GM23338 (cell line): ENCODE data around the gene NIPAL3. TPM values are rescaled to one million over a fixed set of nuclear protein-coding genes. Genes with fewer than 3 reads are reported as not detected.

Experiments
- ATAC-seq: fragments of 200-7000 bp; cut with Tn5 transposase; 3 replicates; pipeline ENCODE4 v1.9.1; 2020
- DNase-seq: peaks from one replicate; pipeline ENCODE4 v3.0.0-alpha.2; 2015; ENCODE audit warnings: low spot score
- H2AFZ ChIP-seq: fragments of 200-600 bp; sonication (generic); 2 replicates; pipeline ENCODE4 v1.8.0; 2016; ENCODE audit warnings: antibody characterized with exemption, mild to moderate bottlenecking, moderate library complexity
- H3F3A ChIP-seq: fragments of 200-600 bp; sonication (generic); replicated peaks from 2 replicates; pipeline ENCODE4 v1.8.0; 2017; ENCODE audit warnings: antibody characterized with exemption, mixed run types, low read depth
- H3K27ac ChIP-seq: fragments of 200-600 bp; sonication (generic); 2 replicates; pipeline ENCODE4 v1.6.1; 2016; ENCODE audit warnings: low read depth
- H3K27me3 ChIP-seq: fragments of 200-600 bp; sonication (generic); 2 replicates; pipeline ENCODE4 v1.8.0; 2016; ENCODE audit warnings: mild to moderate bottlenecking, mixed run types, moderate library complexity; ENCODE audit not compliant: insufficient read depth
- H3K36me3 ChIP-seq: fragments of 200-600 bp; sonication (generic); 2 replicates; pipeline ENCODE4 v1.8.0; 2016; ENCODE audit warnings: mild to moderate bottlenecking; ENCODE audit not compliant: insufficient read depth
- H3K4me1 ChIP-seq: fragments of 200-600 bp; sonication (generic); 2 replicates; pipeline ENCODE4 v1.8.0; 2016; ENCODE audit warnings: mild to moderate bottlenecking, moderate library complexity; ENCODE audit not compliant: insufficient read depth
- H3K4me2 ChIP-seq: fragments of 200-600 bp; sonication (generic); 2 replicates; pipeline ENCODE4 v1.7.1; 2017; ENCODE audit warnings: mixed run types
- H3K4me3 ChIP-seq: fragments of 200-600 bp; sonication (generic); 2 replicates; pipeline ENCODE4 v1.6.1; 2016; ENCODE audit warnings: mixed run types
- H3K79me2 ChIP-seq: fragments of 200-600 bp; sonication (generic); replicated peaks from 2 replicates; pipeline ENCODE4 v1.8.0; 2017; ENCODE audit warnings: mild to moderate bottlenecking; ENCODE audit not compliant: insufficient read depth
- H3K9me2 ChIP-seq: fragments of 200-600 bp; sonication (generic); 2 replicates; pipeline ENCODE4 v1.8.0; 2017; ENCODE audit not compliant: insufficient read depth
- H4K20me1 ChIP-seq: fragments of 200-600 bp; sonication (generic); replicated peaks from 2 replicates; pipeline ENCODE4 v1.8.0; 2017; ENCODE audit warnings: mild to moderate bottlenecking; ENCODE audit not compliant: insufficient read depth
- H3K27ac Mint-ChIP-seq: 2 replicates; pipeline ENCODE4 v1.8.0; 2020; ENCODE audit warnings: inconsistent platforms, mild to moderate bottlenecking, moderate library complexity, mixed read lengths
- H3K27me3 Mint-ChIP-seq: 3 replicates; pipeline ENCODE4 v1.8.0; 2022; ENCODE audit warnings: low read depth, mild to moderate bottlenecking, moderate library complexity, mixed read lengths, inconsistent platforms; ENCODE audit not compliant: insufficient read depth, poor library complexity
- H3K36me3 Mint-ChIP-seq: 3 replicates; pipeline ENCODE4 v1.8.0; 2021; ENCODE audit warnings: low read depth, mild to moderate bottlenecking, inconsistent platforms, moderate library complexity, mixed read lengths
- H3K4me1 Mint-ChIP-seq: 3 replicates; pipeline ENCODE4 v1.8.0; 2020; ENCODE audit warnings: mild to moderate bottlenecking, inconsistent platforms, mixed read lengths
- H3K4me3 Mint-ChIP-seq: 3 replicates; pipeline ENCODE4 v1.8.0; 2021; ENCODE audit warnings: moderate library complexity, mild to moderate bottlenecking, inconsistent platforms, mixed read lengths
- H3K9me3 Mint-ChIP-seq: 3 replicates; pipeline ENCODE4 v1.8.0; 2020; ENCODE audit warnings: moderate library complexity, mild to moderate bottlenecking, inconsistent platforms, mixed read lengths
- JUNB ChIP-seq: IDR thresholded peaks from one replicate; pipeline ENCODE4 v1.6.1; 2016; ENCODE audit warnings: antibody characterized with exemption; ENCODE audit not compliant: unreplicated experiment
- NANOG ChIP-seq: IDR thresholded peaks from 2 replicates; pipeline ENCODE4 v1.6.1; 2016; ENCODE audit warnings: antibody characterized with exemption, borderline replicate concordance
- polyA plus RNA-seq: library from polyadenylated mRNA; unstranded; fragments of >200 nt; fragmentation: Nextera tagmentation; extraction: Ambion mirVana; gene quantifications from 2 replicates; pipeline ENCODE4 v1.2.1, GENCODE V29; 2016
- total RNA-seq: library from RNA; depleted of rRNA; stranded (reverse); fragments of >200 nt; shearing (Covaris generic); gene quantifications from 2 replicates; pipeline ENCODE4 v1.2.3, GENCODE V29; 2014
- TF ChIP-seq, protein P1 (sequence below): fragments of 250-450 bp; sonication (Bioruptor Pico); IDR thresholded peaks from 2 replicates; pipeline ENCODE4 v1.5.0; 2020; ENCODE audit warnings: mild to moderate bottlenecking, moderate library complexity
- TF ChIP-seq, protein P2 (sequence below): IDR thresholded peaks from 2 replicates; pipeline ENCODE4 v1.6.1; 2016; ENCODE audit warnings: antibody characterized with exemption
- TF ChIP-seq, protein P3 (sequence below): IDR thresholded peaks from one replicate; pipeline ENCODE4 v1.6.1; 2018; ENCODE audit warnings: antibody characterized with exemption; ENCODE audit not compliant: unreplicated experiment
- TF ChIP-seq, protein P4 (sequence below), 2 experiments: fragments of 200-600 bp in 1 of 2; sonication (generic) in 1 of 2; conservative IDR thresholded peaks; 2 replicates each; pipeline versions ENCODE4 v1.5.1 to v1.6.1; 2016 to 2017; ENCODE audit warnings: antibody characterized with exemption in 2 of 2, low read depth in 2 of 2, mild to moderate bottlenecking in 2 of 2, moderate library complexity in 1 of 2

The NIPAL3 gene
- total and polyA plus RNA-seq, 2 experiments from 2014 or later = 5.5 to 9.6 TPM

- H3K27ac Mint-ChIP-seq = no peak overlapping the region
- peaks cover 1% of the 10 kb centered on the region; the same call in 1 of the 2 replicates for H3K36me3 ChIP-seq
- no peak overlapping the region for H3K27ac ChIP-seq
- peaks cover 2% of the 10 kb centered on the region for H3K27me3 Mint-ChIP-seq
- H3K36me3 Mint-ChIP-seq = no peaks in the 10 kb centered on the region
- no peak for ATAC-seq
- no peak overlapping the region for H3K4me2 ChIP-seq
- H3K4me1 Mint-ChIP-seq = no peaks in the 10 kb centered on the region; the same call in 2 of the 3 replicates
- H3K9me2 ChIP-seq = no peaks in the 10 kb centered on the region
- H3K27me3 ChIP-seq = no peaks in the 10 kb centered on the region
- no peaks in the 10 kb centered on the region for H3K79me2 ChIP-seq
- H3K4me3 Mint-ChIP-seq = no peak overlapping the region
- H3K4me1 ChIP-seq = no peaks in the 10 kb centered on the region
- H4K20me1 ChIP-seq = no peaks in the 10 kb centered on the region
- H3K4me3 ChIP-seq = no peak overlapping the region
- TF ChIP-seq, protein P1, sequence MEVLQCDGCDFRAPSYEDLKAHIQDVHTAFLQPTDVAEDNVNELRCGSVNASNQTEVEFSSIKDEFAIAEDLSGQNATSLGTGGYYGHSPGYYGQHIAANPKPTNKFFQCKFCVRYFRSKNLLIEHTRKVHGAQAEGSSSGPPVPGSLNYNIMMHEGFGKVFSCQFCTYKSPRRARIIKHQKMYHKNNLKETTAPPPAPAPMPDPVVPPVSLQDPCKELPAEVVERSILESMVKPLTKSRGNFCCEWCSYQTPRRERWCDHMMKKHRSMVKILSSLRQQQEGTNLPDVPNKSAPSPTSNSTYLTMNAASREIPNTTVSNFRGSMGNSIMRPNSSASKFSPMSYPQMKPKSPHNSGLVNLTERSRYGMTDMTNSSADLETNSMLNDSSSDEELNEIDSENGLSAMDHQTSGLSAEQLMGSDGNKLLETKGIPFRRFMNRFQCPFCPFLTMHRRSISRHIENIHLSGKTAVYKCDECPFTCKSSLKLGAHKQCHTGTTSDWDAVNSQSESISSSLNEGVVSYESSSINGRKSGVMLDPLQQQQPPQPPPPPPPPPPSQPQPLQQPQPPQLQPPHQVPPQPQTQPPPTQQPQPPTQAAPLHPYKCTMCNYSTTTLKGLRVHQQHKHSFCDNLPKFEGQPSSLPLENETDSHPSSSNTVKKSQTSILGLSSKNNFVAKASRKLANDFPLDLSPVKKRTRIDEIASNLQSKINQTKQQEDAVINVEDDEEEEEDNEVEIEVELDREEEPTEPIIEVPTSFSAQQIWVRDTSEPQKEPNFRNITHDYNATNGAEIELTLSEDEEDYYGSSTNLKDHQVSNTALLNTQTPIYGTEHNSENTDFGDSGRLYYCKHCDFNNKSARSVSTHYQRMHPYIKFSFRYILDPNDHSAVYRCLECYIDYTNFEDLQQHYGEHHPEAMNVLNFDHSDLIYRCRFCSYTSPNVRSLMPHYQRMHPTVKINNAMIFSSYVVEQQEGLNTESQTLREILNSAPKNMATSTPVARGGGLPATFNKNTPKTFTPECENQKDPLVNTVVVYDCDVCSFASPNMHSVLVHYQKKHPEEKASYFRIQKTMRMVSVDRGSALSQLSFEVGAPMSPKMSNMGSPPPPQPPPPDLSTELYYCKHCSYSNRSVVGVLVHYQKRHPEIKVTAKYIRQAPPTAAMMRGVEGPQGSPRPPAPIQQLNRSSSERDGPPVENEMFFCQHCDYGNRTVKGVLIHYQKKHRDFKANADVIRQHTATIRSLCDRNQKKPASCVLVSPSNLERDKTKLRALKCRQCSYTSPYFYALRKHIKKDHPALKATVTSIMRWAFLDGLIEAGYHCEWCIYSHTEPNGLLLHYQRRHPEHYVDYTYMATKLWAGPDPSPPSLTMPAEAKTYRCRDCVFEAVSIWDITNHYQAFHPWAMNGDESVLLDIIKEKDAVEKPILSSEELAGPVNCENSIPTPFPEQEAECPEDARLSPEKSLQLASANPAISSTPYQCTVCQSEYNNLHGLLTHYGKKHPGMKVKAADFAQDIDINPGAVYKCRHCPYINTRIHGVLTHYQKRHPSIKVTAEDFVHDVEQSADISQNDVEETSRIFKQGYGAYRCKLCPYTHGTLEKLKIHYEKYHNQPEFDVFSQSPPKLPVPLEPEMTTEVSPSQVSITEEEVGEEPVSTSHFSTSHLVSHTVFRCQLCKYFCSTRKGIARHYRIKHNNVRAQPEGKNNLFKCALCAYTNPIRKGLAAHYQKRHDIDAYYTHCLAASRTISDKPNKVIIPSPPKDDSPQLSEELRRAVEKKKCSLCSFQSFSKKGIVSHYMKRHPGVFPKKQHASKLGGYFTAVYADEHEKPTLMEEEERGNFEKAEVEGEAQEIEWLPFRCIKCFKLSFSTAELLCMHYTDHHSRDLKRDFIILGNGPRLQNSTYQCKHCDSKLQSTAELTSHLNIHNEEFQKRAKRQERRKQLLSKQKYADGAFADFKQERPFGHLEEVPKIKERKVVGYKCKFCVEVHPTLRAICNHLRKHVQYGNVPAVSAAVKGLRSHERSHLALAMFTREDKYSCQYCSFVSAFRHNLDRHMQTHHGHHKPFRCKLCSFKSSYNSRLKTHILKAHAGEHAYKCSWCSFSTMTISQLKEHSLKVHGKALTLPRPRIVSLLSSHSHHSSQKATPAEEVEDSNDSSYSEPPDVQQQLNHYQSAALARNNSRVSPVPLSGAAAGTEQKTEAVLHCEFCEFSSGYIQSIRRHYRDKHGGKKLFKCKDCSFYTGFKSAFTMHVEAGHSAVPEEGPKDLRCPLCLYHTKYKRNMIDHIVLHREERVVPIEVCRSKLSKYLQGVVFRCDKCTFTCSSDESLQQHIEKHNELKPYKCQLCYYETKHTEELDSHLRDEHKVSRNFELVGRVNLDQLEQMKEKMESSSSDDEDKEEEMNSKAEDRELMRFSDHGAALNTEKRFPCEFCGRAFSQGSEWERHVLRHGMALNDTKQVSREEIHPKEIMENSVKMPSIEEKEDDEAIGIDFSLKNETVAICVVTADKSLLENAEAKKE (CRISPR knock-in tag) = no peak
- TF ChIP-seq, protein P2, sequence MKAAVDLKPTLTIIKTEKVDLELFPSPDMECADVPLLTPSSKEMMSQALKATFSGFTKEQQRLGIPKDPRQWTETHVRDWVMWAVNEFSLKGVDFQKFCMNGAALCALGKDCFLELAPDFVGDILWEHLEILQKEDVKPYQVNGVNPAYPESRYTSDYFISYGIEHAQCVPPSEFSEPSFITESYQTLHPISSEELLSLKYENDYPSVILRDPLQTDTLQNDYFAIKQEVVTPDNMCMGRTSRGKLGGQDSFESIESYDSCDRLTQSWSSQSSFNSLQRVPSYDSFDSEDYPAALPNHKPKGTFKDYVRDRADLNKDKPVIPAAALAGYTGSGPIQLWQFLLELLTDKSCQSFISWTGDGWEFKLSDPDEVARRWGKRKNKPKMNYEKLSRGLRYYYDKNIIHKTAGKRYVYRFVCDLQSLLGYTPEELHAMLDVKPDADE = no peak
- TF ChIP-seq NANOG (no peak), JUNB (no peak)
- TF ChIP-seq, protein P3, sequence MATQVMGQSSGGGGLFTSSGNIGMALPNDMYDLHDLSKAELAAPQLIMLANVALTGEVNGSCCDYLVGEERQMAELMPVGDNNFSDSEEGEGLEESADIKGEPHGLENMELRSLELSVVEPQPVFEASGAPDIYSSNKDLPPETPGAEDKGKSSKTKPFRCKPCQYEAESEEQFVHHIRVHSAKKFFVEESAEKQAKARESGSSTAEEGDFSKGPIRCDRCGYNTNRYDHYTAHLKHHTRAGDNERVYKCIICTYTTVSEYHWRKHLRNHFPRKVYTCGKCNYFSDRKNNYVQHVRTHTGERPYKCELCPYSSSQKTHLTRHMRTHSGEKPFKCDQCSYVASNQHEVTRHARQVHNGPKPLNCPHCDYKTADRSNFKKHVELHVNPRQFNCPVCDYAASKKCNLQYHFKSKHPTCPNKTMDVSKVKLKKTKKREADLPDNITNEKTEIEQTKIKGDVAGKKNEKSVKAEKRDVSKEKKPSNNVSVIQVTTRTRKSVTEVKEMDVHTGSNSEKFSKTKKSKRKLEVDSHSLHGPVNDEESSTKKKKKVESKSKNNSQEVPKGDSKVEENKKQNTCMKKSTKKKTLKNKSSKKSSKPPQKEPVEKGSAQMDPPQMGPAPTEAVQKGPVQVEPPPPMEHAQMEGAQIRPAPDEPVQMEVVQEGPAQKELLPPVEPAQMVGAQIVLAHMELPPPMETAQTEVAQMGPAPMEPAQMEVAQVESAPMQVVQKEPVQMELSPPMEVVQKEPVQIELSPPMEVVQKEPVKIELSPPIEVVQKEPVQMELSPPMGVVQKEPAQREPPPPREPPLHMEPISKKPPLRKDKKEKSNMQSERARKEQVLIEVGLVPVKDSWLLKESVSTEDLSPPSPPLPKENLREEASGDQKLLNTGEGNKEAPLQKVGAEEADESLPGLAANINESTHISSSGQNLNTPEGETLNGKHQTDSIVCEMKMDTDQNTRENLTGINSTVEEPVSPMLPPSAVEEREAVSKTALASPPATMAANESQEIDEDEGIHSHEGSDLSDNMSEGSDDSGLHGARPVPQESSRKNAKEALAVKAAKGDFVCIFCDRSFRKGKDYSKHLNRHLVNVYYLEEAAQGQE = no peak
- TF ChIP-seq, protein P4, sequence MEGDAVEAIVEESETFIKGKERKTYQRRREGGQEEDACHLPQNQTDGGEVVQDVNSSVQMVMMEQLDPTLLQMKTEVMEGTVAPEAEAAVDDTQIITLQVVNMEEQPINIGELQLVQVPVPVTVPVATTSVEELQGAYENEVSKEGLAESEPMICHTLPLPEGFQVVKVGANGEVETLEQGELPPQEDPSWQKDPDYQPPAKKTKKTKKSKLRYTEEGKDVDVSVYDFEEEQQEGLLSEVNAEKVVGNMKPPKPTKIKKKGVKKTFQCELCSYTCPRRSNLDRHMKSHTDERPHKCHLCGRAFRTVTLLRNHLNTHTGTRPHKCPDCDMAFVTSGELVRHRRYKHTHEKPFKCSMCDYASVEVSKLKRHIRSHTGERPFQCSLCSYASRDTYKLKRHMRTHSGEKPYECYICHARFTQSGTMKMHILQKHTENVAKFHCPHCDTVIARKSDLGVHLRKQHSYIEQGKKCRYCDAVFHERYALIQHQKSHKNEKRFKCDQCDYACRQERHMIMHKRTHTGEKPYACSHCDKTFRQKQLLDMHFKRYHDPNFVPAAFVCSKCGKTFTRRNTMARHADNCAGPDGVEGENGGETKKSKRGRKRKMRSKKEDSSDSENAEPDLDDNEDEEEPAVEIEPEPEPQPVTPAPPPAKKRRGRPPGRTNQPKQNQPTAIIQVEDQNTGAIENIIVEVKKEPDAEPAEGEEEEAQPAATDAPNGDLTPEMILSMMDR (conservative IDR thresholded peaks at IDR 0.05; ENCODE audit: low read depth in 2 of 2) = no peak
- H3K9me3 Mint-ChIP-seq = no peaks in the 10 kb centered on the region
- no peak for DNase-seq
- H2AFZ ChIP-seq = no peak overlapping the region
- no peaks in the 10 kb centered on the region for H3F3A ChIP-seq
Observed at GRCh38 chr1:24451746-24452145, 36.1 kb downstream of the NIPAL3 start.
